Spleen (tissue), 11 donors: ENCODE measurements around the gene TMEM141. TPM values are rescaled to one million over a fixed set of nuclear protein-coding genes. Genes with fewer than 3 reads are reported as not detected.

Experiments
- DNase-seq: peaks from one replicate; pipeline ENCODE4 v3.0.0-alpha.2; 2020
- H3K27ac ChIP-seq, 8 donors: fragments of 200-600 bp; sonication (generic) in 7 of 8; 1 replicate in 4 of 8; 2 replicates in 4 of 8; pipeline versions ENCODE4 v1.5.0 to v1.8.0; 2016 to 2021; ENCODE audit warnings: inconsistent platforms in 4 of 8, mild to moderate bottlenecking in 4 of 8, moderate library complexity in 1 of 8
- H3K27me3 ChIP-seq, 7 donors: fragments of 200-600 bp; sonication (generic) in 6 of 7; replicated peaks in 1 of 7; 1 replicate in 4 of 7; 2 replicates in 3 of 7; pipeline versions ENCODE4 v1.5.0 to v1.8.0; 2016 to 2021; ENCODE audit warnings: inconsistent platforms in 3 of 7, mild to moderate bottlenecking in 1 of 7
- H3K36me3 ChIP-seq, 6 donors: fragments of 200-600 bp; sonication (generic) in 5 of 6; 1 replicate in 4 of 6; 2 replicates in 2 of 6; pipeline versions ENCODE4 v1.5.0 to v1.8.0; 2016 to 2021; ENCODE audit warnings: inconsistent platforms in 2 of 6
- H3K4me1 ChIP-seq, 6 donors: fragments of 200-600 bp; sonication (generic) in 5 of 6; 1 replicate in 3 of 6; 2 replicates in 3 of 6; pipeline versions ENCODE4 v1.5.0 to v1.8.0; 2016 to 2021; ENCODE audit warnings: inconsistent platforms in 3 of 6
- H3K4me3 ChIP-seq, 8 donors: fragments of 200-600 bp; sonication (generic) in 7 of 8; 1 replicate in 4 of 8; 2 replicates in 4 of 8; pipeline versions ENCODE4 v1.5.0 to v1.8.0; 2016 to 2021; ENCODE audit warnings: inconsistent platforms in 4 of 8, mild to moderate bottlenecking in 4 of 8, moderate library complexity in 2 of 8
- H3K9me3 ChIP-seq, 8 donors: fragments of 200-600 bp; sonication (generic) in 7 of 8; 1 replicate in 4 of 8; 2 replicates in 4 of 8; pipeline versions ENCODE4 v1.5.0 to v1.8.0; 2016 to 2021; ENCODE audit warnings: inconsistent platforms in 4 of 8
- POLR2A ChIP-seq, 3 donors: fragments of 450-650 bp; IDR thresholded peaks; one replicate each; pipeline ENCODE4 v1.5.1; 2017; ENCODE audit warnings: antibody characterized with exemption in 3 of 3, mild to moderate bottlenecking in 1 of 3
- POLR2AphosphoS5 ChIP-seq, 3 donors: sonication (generic); formaldehyde crosslinking; IDR thresholded peaks; one replicate each; pipeline ENCODE4 v1.5.1; 2017; ENCODE audit warnings: antibody characterized with exemption in 3 of 3
- WGBS, 5 donors: extraction: QIAGEN DNeasy Blood & Tissue Kit in 3 of 5; methylation state at CpG; one replicate each; pipeline versions ENCODE4 v1.1.5 to v1.1.7; 2013 to 2018; 5-methylcytosine and 5-hydroxymethylcytosine counted together
- intact Hi-C: fragments of 100-400 bp; cut with DNase I; formaldehyde crosslinking; loops from one replicate; pipeline ENCODE4 v1.15.0; 2023; ENCODE audit warnings: low total_unique reads
- polyA plus RNA-seq, 3 donors: library from polyadenylated mRNA; stranded (reverse); fragments of 200-250 nt; gene quantifications; one replicate each; pipeline ENCODE4 v1.2.1, GENCODE V29; 2013
- total RNA-seq, 7 donors: library from RNA; depleted of rRNA in 3 of 7; stranded (reverse); fragments of >200 nt in 3 of 7; fragmentation: NEBNext Ultra II Directional in 4 of 7; extraction: Animal tissue kit (Norgen Biotek cat#: 25700) in 4 of 7; gene quantifications; one replicate each; pipeline versions ENCODE4 v1.1.0 to v1.2.1, GENCODE V29; 2016 to 2021
- TF ChIP-seq, protein P1 (sequence below), 11 experiments: fragments of 200-600 bp in 7 of 11; fragments of 450-650 bp in 4 of 11; sonication (generic) in 4 of 11; IDR thresholded peaks in 8 of 11; conservative IDR thresholded peaks in 3 of 11; 1 replicate in 7 of 11; 2 replicates in 4 of 11; pipeline versions ENCODE4 v1.4.0 to v1.8.0; 2016 to 2021; ENCODE audit warnings: antibody characterized with exemption in 11 of 11, inconsistent platforms in 4 of 11, mild to moderate bottlenecking in 1 of 11
- donor health status: healthy with polysubstance abuse.
- donor health status: DM: no; HTN: no; CAD: no; lungs with moderate emphysema.
- donor health status: DM: no; HTN: no; CAD: no.
- donor health status: Bipolar disorder and iron deficiency.
- donor health status: healthy.
- donor health status: DM: no; HTN: no; CAD: no.
- donor health status: DM: yes; HTN: yes; CAD: no.

TMEM141 gene
- total and polyA plus RNA-seq, 10 donors = 32.1 to 92.8 (median 45.7) TPM

DNA sequence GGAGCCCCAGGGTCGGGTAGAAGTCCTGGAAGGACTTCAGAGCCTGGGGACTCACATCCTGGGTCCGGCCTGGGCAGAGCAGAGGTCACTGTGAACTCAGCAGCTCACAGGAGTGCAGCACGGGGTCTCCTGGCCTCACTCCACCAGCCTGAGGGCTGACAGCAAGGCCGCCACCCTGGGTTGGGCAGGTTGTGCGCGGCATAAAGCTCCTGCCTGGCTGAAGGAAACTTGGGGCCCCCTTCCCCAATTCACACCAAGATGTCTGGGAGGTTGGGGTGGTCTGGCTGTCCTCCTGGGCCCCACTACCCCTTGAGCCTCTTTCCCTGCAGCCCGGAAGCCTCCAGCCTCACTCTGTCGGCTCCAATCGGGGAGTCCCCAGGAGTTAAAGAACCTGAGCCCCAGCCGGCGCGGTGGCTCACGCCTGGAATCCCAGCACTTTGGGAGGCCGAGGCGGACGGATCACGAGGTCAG, 28.9 kb upstream of the TMEM141 start:
- Histone ChIP-seq H3K4me3 (no peak overlapping the region), H3K36me3 (no peaks in the 10 kb centered on the region), H3K27me3 (peaks cover 0 to 60% (median 8%) of the 10 kb centered on the region in 7 donors), H3K27ac (no peak overlapping the region), H3K9me3 (no peaks in the 10 kb centered on the region), H3K4me1 (peaks cover 0 to 72% (median 36%) of the 10 kb centered on the region in 6 donors)
- TF ChIP-seq POLR2A (IDR thresholded peaks at IDR 0.05) = no peak
- TF ChIP-seq, protein P1, sequence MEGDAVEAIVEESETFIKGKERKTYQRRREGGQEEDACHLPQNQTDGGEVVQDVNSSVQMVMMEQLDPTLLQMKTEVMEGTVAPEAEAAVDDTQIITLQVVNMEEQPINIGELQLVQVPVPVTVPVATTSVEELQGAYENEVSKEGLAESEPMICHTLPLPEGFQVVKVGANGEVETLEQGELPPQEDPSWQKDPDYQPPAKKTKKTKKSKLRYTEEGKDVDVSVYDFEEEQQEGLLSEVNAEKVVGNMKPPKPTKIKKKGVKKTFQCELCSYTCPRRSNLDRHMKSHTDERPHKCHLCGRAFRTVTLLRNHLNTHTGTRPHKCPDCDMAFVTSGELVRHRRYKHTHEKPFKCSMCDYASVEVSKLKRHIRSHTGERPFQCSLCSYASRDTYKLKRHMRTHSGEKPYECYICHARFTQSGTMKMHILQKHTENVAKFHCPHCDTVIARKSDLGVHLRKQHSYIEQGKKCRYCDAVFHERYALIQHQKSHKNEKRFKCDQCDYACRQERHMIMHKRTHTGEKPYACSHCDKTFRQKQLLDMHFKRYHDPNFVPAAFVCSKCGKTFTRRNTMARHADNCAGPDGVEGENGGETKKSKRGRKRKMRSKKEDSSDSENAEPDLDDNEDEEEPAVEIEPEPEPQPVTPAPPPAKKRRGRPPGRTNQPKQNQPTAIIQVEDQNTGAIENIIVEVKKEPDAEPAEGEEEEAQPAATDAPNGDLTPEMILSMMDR (IDR thresholded peaks at IDR 0.05 in 8 of 11, conservative IDR thresholded peaks at IDR 0.05 in 3 of 11) = no peak
- no peak for TF ChIP-seq POLR2AphosphoS5 (IDR thresholded peaks at IDR 0.05)
- intact Hi-C loops = no loop called here
- no peak for DNase-seq
- WGBS, 5 donors = 83 to 89% (median 87%) methylated on average over 15 to 17 of the region's 17 CpGs

DNA sequence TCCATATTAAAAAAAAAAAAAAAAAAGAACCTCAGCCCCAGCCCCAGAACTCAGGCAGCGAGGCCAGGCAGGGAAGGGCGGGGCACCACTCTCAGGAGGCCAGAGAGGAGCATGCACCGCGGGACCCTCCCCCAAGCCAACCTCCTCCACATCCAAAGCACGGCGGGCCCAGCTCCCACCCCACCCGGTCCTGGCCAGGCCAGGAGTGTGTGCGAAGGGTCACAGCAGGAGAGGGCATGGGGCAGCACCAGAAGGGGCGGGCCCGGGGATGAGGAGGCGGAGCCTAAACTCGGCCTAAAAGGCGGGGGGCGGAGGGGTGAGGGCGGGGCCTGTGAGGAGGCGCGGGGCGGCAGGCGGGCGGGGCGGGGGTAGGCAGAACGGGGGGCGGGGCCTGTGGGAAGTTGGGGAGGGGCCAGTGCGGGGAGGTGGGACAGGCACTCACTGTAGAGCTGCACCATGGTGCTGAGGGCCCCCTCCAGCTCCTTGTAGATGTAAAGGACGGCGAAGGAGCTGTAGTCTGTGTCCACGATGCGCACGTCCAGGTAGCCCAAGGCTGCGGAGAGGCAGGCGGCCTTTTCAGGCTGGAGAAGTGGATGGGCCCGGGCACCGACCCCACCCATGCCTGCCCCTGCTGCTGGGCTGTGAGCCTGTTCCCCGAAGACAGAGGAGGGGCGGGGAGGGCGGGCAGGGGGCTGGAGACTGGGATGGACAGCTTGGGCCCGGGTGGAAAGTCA, 28.1 kb upstream of the TMEM141 start:
- WGBS, 5 donors = 15 to 39% (median 26%) methylated on average over 20 to 37 of the region's 37 CpGs
- Histone ChIP-seq H3K4me3 (no peak overlapping the region), H3K27me3 (peaks cover 0 to 62% (median 8%) of the 10 kb centered on the region in 7 donors), H3K27ac (no peak overlapping the region), H3K4me1 (peaks cover 0 to 72% (median 32%) of the 10 kb centered on the region in 6 donors), H3K9me3 (no peaks in the 10 kb centered on the region), H3K36me3 (no peaks in the 10 kb centered on the region)
- TF ChIP-seq POLR2A (IDR thresholded peaks at IDR 0.05) (no peak), POLR2AphosphoS5 (IDR thresholded peaks at IDR 0.05) (no peak)
- TF ChIP-seq, protein P1 (IDR thresholded peaks at IDR 0.05 in 8 of 11, conservative IDR thresholded peaks at IDR 0.05 in 3 of 11) = no peak
- intact Hi-C loops = no loop called here
- no peak for DNase-seq

DNA sequence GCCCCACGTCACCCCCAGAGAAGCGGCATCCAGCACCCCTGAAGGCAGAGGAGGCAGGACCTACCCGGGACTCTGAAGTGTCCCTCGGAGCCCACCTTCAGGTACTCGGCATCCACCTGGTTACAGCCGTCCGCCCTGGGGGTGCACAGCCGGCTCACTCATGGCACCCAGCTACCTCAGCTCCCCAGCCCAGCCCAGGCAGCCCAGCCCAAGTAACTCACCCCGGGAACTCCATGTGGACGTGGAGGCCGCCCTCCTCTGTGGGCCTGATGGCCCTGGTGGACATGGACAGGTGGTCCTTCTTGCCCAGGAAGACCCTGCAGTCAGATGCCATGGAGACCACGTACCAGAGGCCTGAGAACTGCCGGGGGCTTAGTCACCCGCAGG, 27.5 kb upstream of the TMEM141 start:
- H3K27ac ChIP-seq = no peak overlapping the region
- no peaks in the 10 kb centered on the region for H3K9me3 ChIP-seq
- TF ChIP-seq POLR2A (IDR thresholded peaks at IDR 0.05) (no peak), POLR2AphosphoS5 (IDR thresholded peaks at IDR 0.05) (no peak)
- TF ChIP-seq, protein P1 (IDR thresholded peaks at IDR 0.05 in 8 of 11, conservative IDR thresholded peaks at IDR 0.05 in 3 of 11) = no peak
- intact Hi-C loops = no loop called here
- no peak overlapping the region for H3K4me3 ChIP-seq
- H3K27me3 ChIP-seq = peaks cover 0 to 68% (median 8%) of the 10 kb centered on the region in 7 donors
- H3K36me3 ChIP-seq = no peaks in the 10 kb centered on the region
- no peak for DNase-seq
- peaks cover 0 to 69% (median 27%) of the 10 kb centered on the region in 6 donors for H3K4me1 ChIP-seq
- WGBS, 5 donors = 83 to 96% (median 84%) methylated on average over 8 to 14 of the region's 14 CpGs

DNA sequence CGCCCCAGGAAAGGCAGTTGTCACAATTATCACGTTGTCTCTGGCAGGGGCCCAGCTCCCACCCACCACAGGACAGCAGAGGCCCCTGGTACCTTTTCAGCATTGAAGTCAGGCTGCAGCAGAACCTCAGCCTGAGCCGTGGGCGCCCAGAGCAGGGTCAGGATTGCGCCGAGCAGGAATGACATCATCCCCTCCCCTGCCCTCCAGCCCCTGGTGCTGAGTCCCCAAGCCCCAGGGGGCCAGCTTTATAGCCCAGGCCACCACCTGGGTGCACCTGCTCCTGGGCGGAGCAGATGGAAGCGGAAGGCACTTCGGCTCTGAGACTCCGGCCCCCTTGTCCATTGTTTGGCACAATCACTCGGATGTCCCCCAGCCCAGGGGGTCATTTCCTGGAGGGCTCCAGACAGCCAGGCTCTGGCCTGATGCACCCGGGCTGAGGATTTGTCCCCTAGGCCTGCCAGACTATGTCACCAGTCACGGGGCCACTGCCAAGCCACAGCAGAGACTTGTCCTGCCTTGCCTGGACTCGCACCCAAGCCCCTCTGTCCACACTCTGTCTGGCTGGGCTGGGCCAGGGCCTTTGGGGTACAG, 26.7 kb upstream of the TMEM141 start, which contains the start of gene LCN15:
TSS of gene LCN15 (minus strand) at position 218 of the 591 bp plus-strand sequence. CDS start at position 188, 30 bp downstream.
- H3K27me3 ChIP-seq = peaks cover 0 to 70% (median 8%) of the 10 kb centered on the region in 7 donors
- H3K4me3 ChIP-seq = no peak within 1 kb of the TSS
- H3K36me3 ChIP-seq = no peaks in the 10 kb centered on the region
- H3K9me3 ChIP-seq = no peaks in the 10 kb centered on the region
- WGBS, 5 donors = 60 to 82% (median 73%) methylated on average over 4 to 14 of the region's 14 CpGs
- no peak for DNase-seq
- H3K4me1 ChIP-seq = peaks cover 0 to 61% (median 25%) of the 10 kb centered on the region in 6 donors
- H3K27ac ChIP-seq = peak within 1 kb of the TSS in 1 of 8 donors; percentile 34
- intact Hi-C loops = no loop called here
- TF ChIP-seq POLR2AphosphoS5 (IDR thresholded peaks at IDR 0.05) = no peak
- TF ChIP-seq, protein P1 (IDR thresholded peaks at IDR 0.05 in 8 of 11, conservative IDR thresholded peaks at IDR 0.05 in 3 of 11) = no peak
- TF ChIP-seq POLR2A (IDR thresholded peaks at IDR 0.05) = no peak
